Measurements from ENCODE around the gene VPS4B. TPM values are rescaled to one million over a fixed set of nuclear protein-coding genes. Genes with fewer than 3 reads are reported as not detected.
A peak's percentile ranks its signal among the peaks of the same experiment; 100 is the strongest.

Gene VPS4B
- polyA plus RNA-seq, 1 experiment, result 17.0 TPM

DNA sequence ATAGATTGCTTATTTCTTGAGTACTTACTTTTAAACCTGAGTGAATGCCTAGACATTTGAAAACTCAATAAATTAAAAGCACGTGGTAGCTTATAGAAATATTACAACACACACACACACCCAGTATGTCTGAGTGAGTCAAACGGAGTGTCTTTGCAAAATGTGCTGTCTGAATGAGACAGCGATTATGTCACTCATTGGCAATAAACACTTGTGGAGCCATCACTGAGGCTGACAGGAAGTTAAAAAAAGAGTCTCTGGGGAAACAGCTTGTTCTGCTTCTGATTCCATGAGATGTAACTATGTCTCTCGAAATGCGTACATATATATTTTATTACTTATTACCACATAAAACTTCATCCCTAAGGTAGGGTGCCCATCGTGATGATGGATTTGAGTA is 22.3 kb upstream of the VPS4B start:
- ChIA-PET CTCF (interaction anchor here (0.7 to 1.4 kb wide), 5 partner anchors 19 to 313 kb away, joined by 3 to 4 read pairs (median 3); no protein-coding TSS in a partner anchor), POLR2A (no interaction called here)
- Histone ChIP-seq H3K27me3 (ENCODE audit: control insufficient read depth, insufficient read depth, low read length) (no peaks in the 10 kb centered on the region), H3K4me3 (ENCODE audit: low read depth, low read length) (no peak overlapping the region), H3K36me3 (ENCODE audit: control insufficient read depth, insufficient read depth, low read length) (no peaks in the 10 kb centered on the region)
- TF ChIP-seq, protein P1, sequence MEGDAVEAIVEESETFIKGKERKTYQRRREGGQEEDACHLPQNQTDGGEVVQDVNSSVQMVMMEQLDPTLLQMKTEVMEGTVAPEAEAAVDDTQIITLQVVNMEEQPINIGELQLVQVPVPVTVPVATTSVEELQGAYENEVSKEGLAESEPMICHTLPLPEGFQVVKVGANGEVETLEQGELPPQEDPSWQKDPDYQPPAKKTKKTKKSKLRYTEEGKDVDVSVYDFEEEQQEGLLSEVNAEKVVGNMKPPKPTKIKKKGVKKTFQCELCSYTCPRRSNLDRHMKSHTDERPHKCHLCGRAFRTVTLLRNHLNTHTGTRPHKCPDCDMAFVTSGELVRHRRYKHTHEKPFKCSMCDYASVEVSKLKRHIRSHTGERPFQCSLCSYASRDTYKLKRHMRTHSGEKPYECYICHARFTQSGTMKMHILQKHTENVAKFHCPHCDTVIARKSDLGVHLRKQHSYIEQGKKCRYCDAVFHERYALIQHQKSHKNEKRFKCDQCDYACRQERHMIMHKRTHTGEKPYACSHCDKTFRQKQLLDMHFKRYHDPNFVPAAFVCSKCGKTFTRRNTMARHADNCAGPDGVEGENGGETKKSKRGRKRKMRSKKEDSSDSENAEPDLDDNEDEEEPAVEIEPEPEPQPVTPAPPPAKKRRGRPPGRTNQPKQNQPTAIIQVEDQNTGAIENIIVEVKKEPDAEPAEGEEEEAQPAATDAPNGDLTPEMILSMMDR (IDR thresholded peaks at IDR 0.05; ENCODE audit: insufficient read depth, low read depth, low read length), result no peak
- peak; percentile 47 for DNase-seq (ENCODE audit: low read depth)

DNA sequence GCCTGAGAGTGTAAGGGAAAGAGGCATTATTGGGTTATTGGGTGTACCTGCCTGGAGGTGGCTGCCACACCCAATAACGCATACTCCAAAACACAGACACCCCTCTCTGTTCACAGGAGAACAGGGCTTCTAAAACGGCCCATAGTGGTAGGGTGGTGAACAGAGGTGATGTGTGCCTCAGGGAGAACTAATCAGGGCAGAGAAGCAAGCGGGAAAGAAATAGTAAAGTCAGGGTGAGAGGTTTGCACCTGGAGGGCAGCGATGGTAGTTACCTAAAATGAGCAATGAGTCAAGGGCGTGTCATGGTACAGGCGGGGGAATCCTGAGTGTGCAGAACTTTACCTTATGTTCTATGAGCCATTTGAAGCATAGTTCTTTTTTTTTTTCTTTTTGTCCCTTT is 21.6 kb upstream of the VPS4B start:
- ChIA-PET POLR2A (no interaction called here), CTCF (interaction anchor here (1.0 to 1.4 kb wide), 2 partner anchors 101 to 312 kb away, joined by 3 read pairs; no protein-coding TSS in a partner anchor)

DNA sequence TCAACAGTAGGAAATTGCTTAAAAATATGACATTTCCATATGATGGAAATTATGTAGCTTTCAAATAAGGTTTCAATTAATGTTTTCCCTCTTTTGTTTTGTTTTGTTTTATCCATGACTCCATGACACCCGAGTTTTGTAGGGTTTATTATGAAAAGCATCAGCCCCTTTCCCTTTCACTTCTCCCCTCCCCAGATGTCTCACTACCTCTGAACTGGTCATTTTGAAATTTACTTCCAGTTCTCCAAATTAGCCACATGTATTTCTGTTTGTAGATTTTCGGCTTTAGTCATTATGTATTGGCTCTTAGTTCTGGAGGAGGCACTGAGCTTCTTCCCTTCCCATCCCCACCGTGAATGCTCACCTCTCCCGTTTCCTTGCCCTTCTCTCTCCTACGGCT is 18.6 kb upstream of the VPS4B start:
- Histone ChIP-seq H3K4me3 (ENCODE audit: low read depth, low read length) (no peak overlapping the region), H3K27me3 (ENCODE audit: control insufficient read depth, insufficient read depth, low read length) (no peaks in the 10 kb centered on the region), H3K36me3 (ENCODE audit: control insufficient read depth, insufficient read depth, low read length) (no peaks in the 10 kb centered on the region)
- ChIA-PET POLR2A (no interaction called here), CTCF (interaction anchor here (1.1 to 5.0 kb wide), 6 partner anchors 13 to 424 kb away, joined by 3 to 44 read pairs (median 20); no protein-coding TSS in a partner anchor)
- no peak for DNase-seq (ENCODE audit: low read depth)
- TF ChIP-seq, protein P1 (IDR thresholded peaks at IDR 0.05; ENCODE audit: insufficient read depth, low read depth, low read length), result no peak

More for the DNA sequence above, 21.6 kb upstream of the VPS4B start:
- Histone ChIP-seq H3K4me3 (ENCODE audit: low read depth, low read length) (no peak overlapping the region), H3K36me3 (ENCODE audit: control insufficient read depth, insufficient read depth, low read length) (no peaks in the 10 kb centered on the region), H3K27me3 (ENCODE audit: control insufficient read depth, insufficient read depth, low read length) (no peaks in the 10 kb centered on the region)
- TF ChIP-seq, protein P1 (IDR thresholded peaks at IDR 0.05; ENCODE audit: insufficient read depth, low read depth, low read length), result no peak
- DNase-seq (ENCODE audit: low read depth), result no peak

DNA sequence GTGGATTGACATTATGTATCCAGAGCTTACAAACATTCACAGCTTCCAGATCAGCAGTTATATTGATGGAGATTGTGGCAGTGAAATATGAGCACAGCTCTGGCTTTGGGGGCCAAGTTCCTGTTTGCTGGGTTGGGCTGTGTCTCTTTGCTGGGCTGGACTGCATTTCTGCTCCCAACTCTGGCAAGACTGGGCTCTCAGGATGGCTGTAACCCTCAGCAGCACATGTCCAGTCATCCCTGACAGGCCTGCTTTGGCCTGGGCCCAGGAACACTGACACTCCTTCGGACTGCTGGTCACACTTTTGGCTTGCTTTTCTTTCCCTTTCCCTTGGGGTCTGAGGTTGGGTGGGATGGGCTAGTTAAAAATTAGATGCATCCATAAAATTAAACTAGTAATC is 17.9 kb upstream of the VPS4B start:
- CTCF ChIA-PET, result interaction anchor here (1.0 to 5.0 kb wide), 16 partner anchors 9 to 424 kb away, joined by 3 to 44 read pairs (median 6); partner anchors contain the start of gene VPS4B
- no peak overlapping the region for H3K4me3 ChIP-seq (ENCODE audit: low read depth, low read length)
- no peak for DNase-seq (ENCODE audit: low read depth)

DNA sequence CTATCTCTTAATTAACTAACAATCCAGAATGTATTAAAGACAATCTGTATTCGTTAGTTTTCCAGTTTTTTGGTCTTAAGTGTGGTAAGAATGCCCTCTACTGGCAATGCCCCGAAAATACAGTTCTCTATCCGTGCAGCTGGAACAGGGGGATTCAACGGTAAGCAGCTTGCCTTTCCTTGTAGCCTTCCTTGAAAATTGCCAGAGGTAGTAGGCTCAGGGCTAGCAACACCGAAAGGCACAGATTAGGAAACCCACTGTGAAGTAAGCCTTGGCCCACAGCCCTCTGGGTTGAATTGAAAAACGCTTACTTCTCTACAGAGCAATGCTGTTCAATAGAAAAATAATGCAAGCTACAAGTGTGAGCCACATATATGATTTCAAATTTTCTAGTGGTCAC is 17.1 kb upstream of the VPS4B start:
- ChIA-PET CTCF (interaction anchor here (0.6 to 5.0 kb wide), 29 partner anchors 10 to 497 kb away, joined by 3 to 44 read pairs (median 4); partner anchors contain the start of gene VPS4B), POLR2A (interaction anchor here (0.6 kb wide), 1 partner anchor 92 kb away, joined by 3 read pairs; no protein-coding TSS in a partner anchor)
- TF ChIP-seq, protein P1 (IDR thresholded peaks at IDR 0.05; ENCODE audit: insufficient read depth, low read depth, low read length), result peak; percentile 79
- DNase-seq (ENCODE audit: low read depth), result no peak
- Histone ChIP-seq H3K36me3 (ENCODE audit: control insufficient read depth, insufficient read depth, low read length) (no peaks in the 10 kb centered on the region), H3K4me3 (ENCODE audit: low read depth, low read length) (no peak overlapping the region), H3K27me3 (ENCODE audit: control insufficient read depth, insufficient read depth, low read length) (peaks cover 2% of the 10 kb centered on the region; the same call in 1 of the 2 replicates)

More for the DNA sequence above, 17.9 kb upstream of the VPS4B start:
- TF ChIP-seq, protein P1 (IDR thresholded peaks at IDR 0.05; ENCODE audit: insufficient read depth, low read depth, low read length), result no peak
- Histone ChIP-seq H3K36me3 (ENCODE audit: control insufficient read depth, insufficient read depth, low read length) (no peaks in the 10 kb centered on the region), H3K27me3 (ENCODE audit: control insufficient read depth, insufficient read depth, low read length) (no peaks in the 10 kb centered on the region)
- POLR2A ChIA-PET, result no interaction called here

Data from BJ (cell line).